ENCODE data around the gene TMEM25. TPM values are rescaled to one million over a fixed set of nuclear protein-coding genes. Genes with fewer than 3 reads are reported as not detected.

The TMEM25 gene
- not detected for polyA plus RNA-seq (2012; ENCODE audit: insufficient read length, low read depth)

DNA sequence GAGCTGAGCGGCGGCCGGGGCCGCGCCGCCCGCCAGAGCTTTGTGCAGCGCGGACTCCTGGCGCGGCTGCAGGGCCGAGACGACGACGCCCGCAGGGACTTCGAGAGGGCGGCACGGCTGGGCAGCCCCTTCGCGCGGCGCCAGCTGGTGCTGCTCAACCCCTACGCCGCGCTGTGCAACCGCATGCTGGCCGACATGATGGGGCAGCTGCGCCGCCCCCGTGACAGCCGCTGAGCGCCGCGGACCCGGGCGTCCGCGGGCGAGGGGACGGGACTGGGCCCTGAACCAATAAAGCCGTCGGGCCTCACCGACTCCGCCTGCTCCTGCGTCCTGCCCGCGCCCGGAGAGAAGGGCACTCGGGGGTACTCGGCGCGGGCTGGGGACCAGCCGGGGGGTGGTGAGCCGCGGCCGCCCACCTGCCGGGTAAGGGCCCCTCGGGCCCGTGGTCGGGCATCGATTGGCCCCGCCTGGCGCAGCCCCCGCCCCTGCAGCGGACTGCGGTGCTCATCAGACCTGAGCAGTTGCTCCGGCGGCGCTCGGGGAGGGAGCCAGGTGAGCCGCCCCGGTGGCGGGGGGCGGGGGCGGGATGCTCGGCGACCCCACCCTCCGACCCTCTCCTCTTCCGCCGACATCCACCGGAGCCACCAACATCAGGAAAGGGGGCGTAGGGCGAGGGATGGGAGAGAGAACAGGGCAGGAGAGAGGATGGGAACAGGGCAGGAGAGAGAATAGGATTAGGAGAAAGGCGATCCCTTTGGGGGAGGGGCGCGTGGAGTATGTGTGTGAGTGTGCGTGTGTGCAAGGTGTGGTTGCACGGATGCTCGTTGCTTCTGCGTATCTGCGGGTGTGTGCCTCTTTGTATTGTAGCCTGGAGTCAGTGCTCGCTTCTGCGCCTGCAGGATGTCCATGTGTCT lies at the start of gene TMEM25:
Gene TMEM25 (plus strand): TSS at position 510 of the 914 bp plus-strand sequence. CDS start 610 bp downstream, outside the sequence.
- TF ChIP-seq TAF1 (IDR thresholded peaks at IDR 0.05; ENCODE audit: borderline replicate concordance, insufficient read depth, low read length) (no peak), SIN3A (IDR thresholded peaks at IDR 0.05; ENCODE audit: borderline replicate concordance, insufficient read depth, low read length) (no peak), FOXP2 (optimal IDR thresholded peaks at IDR 0.05; ENCODE audit: borderline replicate concordance, extremely low read depth, extremely low read length, insufficient read depth) (no peak), POLR2AphosphoS5 (IDR thresholded peaks at IDR 0.05; ENCODE audit: low read depth, low read length) (no peak)
- TF ChIP-seq, protein P1, sequence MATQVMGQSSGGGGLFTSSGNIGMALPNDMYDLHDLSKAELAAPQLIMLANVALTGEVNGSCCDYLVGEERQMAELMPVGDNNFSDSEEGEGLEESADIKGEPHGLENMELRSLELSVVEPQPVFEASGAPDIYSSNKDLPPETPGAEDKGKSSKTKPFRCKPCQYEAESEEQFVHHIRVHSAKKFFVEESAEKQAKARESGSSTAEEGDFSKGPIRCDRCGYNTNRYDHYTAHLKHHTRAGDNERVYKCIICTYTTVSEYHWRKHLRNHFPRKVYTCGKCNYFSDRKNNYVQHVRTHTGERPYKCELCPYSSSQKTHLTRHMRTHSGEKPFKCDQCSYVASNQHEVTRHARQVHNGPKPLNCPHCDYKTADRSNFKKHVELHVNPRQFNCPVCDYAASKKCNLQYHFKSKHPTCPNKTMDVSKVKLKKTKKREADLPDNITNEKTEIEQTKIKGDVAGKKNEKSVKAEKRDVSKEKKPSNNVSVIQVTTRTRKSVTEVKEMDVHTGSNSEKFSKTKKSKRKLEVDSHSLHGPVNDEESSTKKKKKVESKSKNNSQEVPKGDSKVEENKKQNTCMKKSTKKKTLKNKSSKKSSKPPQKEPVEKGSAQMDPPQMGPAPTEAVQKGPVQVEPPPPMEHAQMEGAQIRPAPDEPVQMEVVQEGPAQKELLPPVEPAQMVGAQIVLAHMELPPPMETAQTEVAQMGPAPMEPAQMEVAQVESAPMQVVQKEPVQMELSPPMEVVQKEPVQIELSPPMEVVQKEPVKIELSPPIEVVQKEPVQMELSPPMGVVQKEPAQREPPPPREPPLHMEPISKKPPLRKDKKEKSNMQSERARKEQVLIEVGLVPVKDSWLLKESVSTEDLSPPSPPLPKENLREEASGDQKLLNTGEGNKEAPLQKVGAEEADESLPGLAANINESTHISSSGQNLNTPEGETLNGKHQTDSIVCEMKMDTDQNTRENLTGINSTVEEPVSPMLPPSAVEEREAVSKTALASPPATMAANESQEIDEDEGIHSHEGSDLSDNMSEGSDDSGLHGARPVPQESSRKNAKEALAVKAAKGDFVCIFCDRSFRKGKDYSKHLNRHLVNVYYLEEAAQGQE (IDR thresholded peaks at IDR 0.05; ENCODE audit: insufficient read depth in 1 of 2, low read depth in 2 of 2, low read length in 2 of 2) = no peak

DNA sequence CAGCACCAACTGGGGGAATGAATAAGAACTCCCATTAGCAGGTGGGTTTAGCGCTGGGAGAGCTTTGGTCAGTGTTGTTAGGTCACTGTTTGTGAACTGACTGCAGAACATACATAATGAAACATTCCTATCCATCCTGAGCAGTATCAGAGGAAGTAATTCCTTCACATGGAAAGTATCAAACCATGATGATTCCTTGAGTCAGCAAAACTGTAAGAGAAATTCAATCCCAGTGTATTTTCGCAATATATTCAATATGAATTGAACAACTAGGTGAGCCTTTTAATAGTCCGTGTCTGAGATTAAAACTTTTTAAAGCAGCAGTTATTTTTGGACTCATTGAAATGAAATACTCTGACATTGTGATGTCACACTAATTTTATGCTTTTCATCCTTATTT lies 46.6 kb upstream of the TMEM25 start:
- no peak for TF ChIP-seq FOXP2 (optimal IDR thresholded peaks at IDR 0.05; ENCODE audit: borderline replicate concordance, extremely low read depth, extremely low read length, insufficient read depth)
- TF ChIP-seq TAF1 (IDR thresholded peaks at IDR 0.05; ENCODE audit: borderline replicate concordance, insufficient read depth, low read length) = no peak
- no peak for TF ChIP-seq POLR2AphosphoS5 (IDR thresholded peaks at IDR 0.05; ENCODE audit: low read depth, low read length)
- TF ChIP-seq, protein P1 (IDR thresholded peaks at IDR 0.05; ENCODE audit: insufficient read depth in 1 of 2, low read depth in 2 of 2, low read length in 2 of 2) = no peak
- TF ChIP-seq SIN3A (IDR thresholded peaks at IDR 0.05; ENCODE audit: borderline replicate concordance, insufficient read depth, low read length) = no peak

DNA sequence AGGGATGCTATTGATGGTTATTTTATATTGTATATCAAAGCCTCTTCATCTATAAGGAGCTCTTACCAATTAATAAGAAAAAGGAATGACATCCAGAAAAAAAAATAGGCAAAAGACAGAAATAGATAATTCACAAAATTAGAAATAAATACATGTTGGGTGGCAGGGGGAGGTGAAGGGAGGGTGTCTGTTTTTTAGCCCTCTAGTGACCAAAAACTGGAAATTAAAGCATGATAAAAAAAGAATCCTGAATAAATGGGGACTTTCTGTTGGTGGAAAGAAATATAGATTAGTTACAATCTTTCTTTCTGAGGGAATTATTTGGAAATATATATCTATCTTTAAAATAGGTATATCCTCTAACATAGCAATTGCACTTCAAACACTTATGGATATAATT lies 45.7 kb upstream of the TMEM25 start:
- TF ChIP-seq, protein P1 (IDR thresholded peaks at IDR 0.05; ENCODE audit: insufficient read depth in 1 of 2, low read depth in 2 of 2, low read length in 2 of 2) = no peak
- no peak for TF ChIP-seq FOXP2 (optimal IDR thresholded peaks at IDR 0.05; ENCODE audit: borderline replicate concordance, extremely low read depth, extremely low read length, insufficient read depth)
- TF ChIP-seq TAF1 (IDR thresholded peaks at IDR 0.05; ENCODE audit: borderline replicate concordance, insufficient read depth, low read length) = no peak
- no peak for TF ChIP-seq POLR2AphosphoS5 (IDR thresholded peaks at IDR 0.05; ENCODE audit: low read depth, low read length)
- TF ChIP-seq SIN3A (IDR thresholded peaks at IDR 0.05; ENCODE audit: borderline replicate concordance, insufficient read depth, low read length) = no peak

DNA sequence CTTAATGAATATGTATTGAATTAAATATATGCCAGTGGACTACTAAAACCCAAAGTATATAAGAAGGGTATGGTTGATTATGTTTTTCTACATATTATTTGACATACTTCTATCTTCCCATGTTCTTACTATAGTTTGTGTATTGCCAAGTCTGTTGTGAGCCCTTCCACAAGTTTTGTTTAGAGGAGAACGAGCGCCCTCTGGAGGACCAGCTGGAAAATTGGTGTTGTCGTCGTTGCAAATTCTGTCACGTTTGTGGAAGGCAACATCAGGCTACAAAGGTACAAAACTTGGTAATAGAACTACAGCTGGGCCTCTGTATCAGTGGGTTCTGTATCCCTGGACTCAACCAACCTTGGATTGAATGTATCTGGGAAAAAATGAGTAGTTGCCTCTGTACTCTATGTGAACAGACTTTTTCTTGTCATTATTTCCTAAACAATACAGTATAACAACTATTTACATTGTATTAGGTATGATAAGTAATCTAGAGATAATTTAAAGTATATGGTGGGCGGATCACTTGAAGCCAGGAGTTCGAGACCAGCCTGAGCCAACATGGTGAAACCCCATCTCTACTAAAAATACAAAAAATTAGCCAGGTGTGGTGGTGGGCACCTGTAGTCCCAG lies 42.4 kb upstream of the TMEM25 start:
- TF ChIP-seq FOXP2 (optimal IDR thresholded peaks at IDR 0.05; ENCODE audit: borderline replicate concordance, extremely low read depth, extremely low read length, insufficient read depth) = no peak
- TF ChIP-seq, protein P1 (IDR thresholded peaks at IDR 0.05; ENCODE audit: insufficient read depth in 1 of 2, low read depth in 2 of 2, low read length in 2 of 2) = no peak
- TF ChIP-seq POLR2AphosphoS5 (IDR thresholded peaks at IDR 0.05; ENCODE audit: low read depth, low read length) = no peak
- TF ChIP-seq SIN3A (IDR thresholded peaks at IDR 0.05; ENCODE audit: borderline replicate concordance, insufficient read depth, low read length) = no peak
- no peak for TF ChIP-seq TAF1 (IDR thresholded peaks at IDR 0.05; ENCODE audit: borderline replicate concordance, insufficient read depth, low read length)
